ENCODE data around the gene SEC22A. TPM values are rescaled to one million over a fixed set of nuclear protein-coding genes. Genes with fewer than 3 reads are reported as not detected.

Gene SEC22A
- total and polyA plus RNA-seq, 2 experiments from 2014 or later = 16.0 to 21.9 TPM

DNA sequence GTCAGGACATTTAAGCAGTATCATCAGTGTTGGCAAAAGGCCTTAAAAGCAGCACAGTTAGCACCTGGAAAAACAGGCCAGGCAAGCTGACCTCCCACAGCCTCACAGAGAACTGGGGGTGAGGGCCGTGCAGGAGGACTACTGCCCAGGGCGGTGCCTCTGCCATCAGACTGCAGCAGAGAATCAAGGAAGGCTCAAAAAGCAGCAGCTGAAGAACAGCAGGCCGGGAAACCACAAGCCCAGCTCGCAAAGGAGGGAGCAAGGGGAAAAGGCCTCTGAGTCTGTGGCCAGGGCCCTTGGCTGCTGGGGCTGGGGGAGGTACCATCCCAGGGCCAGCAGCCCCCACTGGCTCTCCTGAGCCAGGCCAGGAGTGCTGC, 84.2 kb downstream of the SEC22A start:
- 69% methylated on average over 4 of the region's 4 CpGs for WGBS (ENCODE audit: low lambda C conversion rate, missing lambda C conversion rate)
- no peak overlapping the region for H3K27ac ChIP-seq
- no peaks in the 10 kb centered on the region for H3K79me2 ChIP-seq
- no peak overlapping the region for H2AFZ ChIP-seq
- H3K9me2 ChIP-seq (replicated peaks; ENCODE audit: insufficient read depth) = no peaks in the 10 kb centered on the region
- no peak overlapping the region for H3K4me2 ChIP-seq
- H3K36me3 ChIP-seq (replicated peaks; ENCODE audit: insufficient read depth, low read depth) = no peaks in the 10 kb centered on the region
- H3K9me3 ChIP-seq (ENCODE audit: low read depth) = no peaks in the 10 kb centered on the region
- H3K4me1 ChIP-seq (ENCODE audit: insufficient read depth) = no peaks in the 10 kb centered on the region
- no peaks in the 10 kb centered on the region for H3K27me3 ChIP-seq
- no peak for DNase-seq (ENCODE audit: low spot score)
- TF ChIP-seq, protein P1, sequence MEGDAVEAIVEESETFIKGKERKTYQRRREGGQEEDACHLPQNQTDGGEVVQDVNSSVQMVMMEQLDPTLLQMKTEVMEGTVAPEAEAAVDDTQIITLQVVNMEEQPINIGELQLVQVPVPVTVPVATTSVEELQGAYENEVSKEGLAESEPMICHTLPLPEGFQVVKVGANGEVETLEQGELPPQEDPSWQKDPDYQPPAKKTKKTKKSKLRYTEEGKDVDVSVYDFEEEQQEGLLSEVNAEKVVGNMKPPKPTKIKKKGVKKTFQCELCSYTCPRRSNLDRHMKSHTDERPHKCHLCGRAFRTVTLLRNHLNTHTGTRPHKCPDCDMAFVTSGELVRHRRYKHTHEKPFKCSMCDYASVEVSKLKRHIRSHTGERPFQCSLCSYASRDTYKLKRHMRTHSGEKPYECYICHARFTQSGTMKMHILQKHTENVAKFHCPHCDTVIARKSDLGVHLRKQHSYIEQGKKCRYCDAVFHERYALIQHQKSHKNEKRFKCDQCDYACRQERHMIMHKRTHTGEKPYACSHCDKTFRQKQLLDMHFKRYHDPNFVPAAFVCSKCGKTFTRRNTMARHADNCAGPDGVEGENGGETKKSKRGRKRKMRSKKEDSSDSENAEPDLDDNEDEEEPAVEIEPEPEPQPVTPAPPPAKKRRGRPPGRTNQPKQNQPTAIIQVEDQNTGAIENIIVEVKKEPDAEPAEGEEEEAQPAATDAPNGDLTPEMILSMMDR (IDR thresholded peaks at IDR 0.05; ENCODE audit: poor library complexity) = no peak
- TF ChIP-seq EZH2 (IDR thresholded peaks at IDR 0.05; ENCODE audit: borderline replicate concordance) (no peak), EZH2phosphoT487 (IDR thresholded peaks at IDR 0.05; ENCODE audit: low read depth, severe bottlenecking, unreplicated experiment) (no peak)
- no peak overlapping the region for H3K4me3 ChIP-seq
- H4K20me1 ChIP-seq (ENCODE audit: insufficient read depth, poor library complexity, severe bottlenecking) = no peaks in the 10 kb centered on the region

GRCh38 chr3:123286308-123287023, 84.7 kb downstream of the SEC22A start:
- H3K9me2 ChIP-seq (replicated peaks; ENCODE audit: insufficient read depth) = no peaks in the 10 kb centered on the region

DNA sequence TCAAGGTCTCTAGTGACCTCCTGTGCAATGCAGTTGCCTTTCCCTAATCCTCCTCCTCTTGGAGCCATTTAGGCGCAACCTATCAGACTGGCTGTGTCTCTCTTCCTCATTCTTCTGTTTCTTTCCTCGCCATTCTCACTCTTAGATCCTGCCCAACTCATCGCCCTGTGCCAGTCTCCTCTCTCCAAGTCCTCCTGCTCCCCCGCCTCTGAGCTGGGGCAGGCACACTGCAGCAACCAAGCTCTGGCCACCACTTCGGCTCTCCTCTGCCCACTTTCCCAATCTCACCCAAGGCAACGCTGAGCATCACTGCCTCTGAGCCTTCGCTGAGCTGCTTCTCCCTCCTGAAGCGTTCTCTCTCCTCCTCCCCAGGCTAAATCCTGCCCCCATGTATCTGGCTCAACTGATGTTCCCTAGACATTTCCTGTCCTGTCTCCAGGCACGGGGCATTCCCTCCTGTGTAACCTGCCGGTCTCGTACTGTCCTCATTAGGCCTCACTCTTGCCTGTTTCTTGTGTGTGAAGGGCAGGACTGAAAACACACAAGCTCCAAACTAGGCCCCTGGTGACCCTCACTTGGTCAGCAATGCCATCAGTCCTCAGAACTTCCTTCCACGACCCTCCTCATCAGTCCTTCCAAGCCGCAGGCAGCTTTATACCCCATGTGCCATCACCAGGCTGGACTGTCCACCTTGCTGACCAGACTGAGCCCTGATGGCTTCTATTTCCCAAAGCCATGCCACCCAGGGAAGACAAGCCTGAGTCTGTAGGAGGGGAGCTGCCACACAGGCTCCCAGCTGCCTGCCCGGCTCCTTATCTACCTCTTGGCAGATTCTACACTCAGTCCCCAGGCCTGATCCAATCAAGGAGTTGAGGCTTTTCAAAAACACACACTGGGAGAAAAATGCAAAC, 85.6 kb downstream of the SEC22A start:
- no peak for TF ChIP-seq EZH2 (IDR thresholded peaks at IDR 0.05; ENCODE audit: borderline replicate concordance)
- TF ChIP-seq, protein P1 (IDR thresholded peaks at IDR 0.05; ENCODE audit: poor library complexity) = no peak
- no peak for TF ChIP-seq EZH2phosphoT487 (IDR thresholded peaks at IDR 0.05; ENCODE audit: low read depth, severe bottlenecking, unreplicated experiment)
- H3K27ac ChIP-seq = no peak overlapping the region
- no peaks in the 10 kb centered on the region for H3K79me2 ChIP-seq
- WGBS (ENCODE audit: low lambda C conversion rate, missing lambda C conversion rate) = 92% methylated on average over 14 of the region's 14 CpGs
- no peaks in the 10 kb centered on the region for H3K36me3 ChIP-seq (replicated peaks; ENCODE audit: insufficient read depth, low read depth)
- no peak overlapping the region for H3K4me3 ChIP-seq
- H3K27me3 ChIP-seq = no peaks in the 10 kb centered on the region
- no peaks in the 10 kb centered on the region for H3K9me3 ChIP-seq (ENCODE audit: low read depth)
- H3K4me1 ChIP-seq (ENCODE audit: insufficient read depth) = no peaks in the 10 kb centered on the region
- no peak overlapping the region for H2AFZ ChIP-seq
- H4K20me1 ChIP-seq (ENCODE audit: insufficient read depth, poor library complexity, severe bottlenecking) = no peaks in the 10 kb centered on the region
- no peak for DNase-seq (ENCODE audit: low spot score)
- H3K9me2 ChIP-seq (replicated peaks; ENCODE audit: insufficient read depth) = no peaks in the 10 kb centered on the region
- no peak overlapping the region for H3K4me2 ChIP-seq

More at GRCh38 chr3:123286308-123287023, 84.7 kb downstream of the SEC22A start:
- Histone ChIP-seq H3K79me2 (no peaks in the 10 kb centered on the region), H3K4me3 (no peak overlapping the region), H3K4me2 (no peak overlapping the region), H3K36me3 (replicated peaks; ENCODE audit: insufficient read depth, low read depth) (no peaks in the 10 kb centered on the region), H3K9me3 (ENCODE audit: low read depth) (no peaks in the 10 kb centered on the region), H3K27me3 (no peaks in the 10 kb centered on the region), H4K20me1 (ENCODE audit: insufficient read depth, poor library complexity, severe bottlenecking) (no peaks in the 10 kb centered on the region), H2AFZ (no peak overlapping the region), H3K27ac (no peak overlapping the region), H3K4me1 (ENCODE audit: insufficient read depth) (no peaks in the 10 kb centered on the region)
- 78% methylated on average over 16 of the region's 16 CpGs for WGBS (ENCODE audit: low lambda C conversion rate, missing lambda C conversion rate)
- TF ChIP-seq EZH2 (IDR thresholded peaks at IDR 0.05; ENCODE audit: borderline replicate concordance) = no peak
- TF ChIP-seq, protein P1 (IDR thresholded peaks at IDR 0.05; ENCODE audit: poor library complexity) = peak; percentile 69
- TF ChIP-seq EZH2phosphoT487 (IDR thresholded peaks at IDR 0.05; ENCODE audit: low read depth, severe bottlenecking, unreplicated experiment) = no peak
- peak; percentile 82 for DNase-seq (ENCODE audit: low spot score)

All from hepatocyte (in vitro differentiated cells).